ENCODE data around the gene RAI1. TPM values are rescaled to one million over a fixed set of nuclear protein-coding genes. Genes with fewer than 3 reads are reported as not detected.

RAI1 gene
- polyA plus RNA-seq, 3 donors = 30.5 to 43.9 (median 34.7) TPM

- DNase-seq = no peak
Observed at GRCh38 chr17:17824783-17825614, 143.7 kb downstream of the RAI1 start.

- DNase-seq = no peak
Observed at GRCh38 chr17:17826342-17826713, 145.1 kb downstream of the RAI1 start.

DNA sequence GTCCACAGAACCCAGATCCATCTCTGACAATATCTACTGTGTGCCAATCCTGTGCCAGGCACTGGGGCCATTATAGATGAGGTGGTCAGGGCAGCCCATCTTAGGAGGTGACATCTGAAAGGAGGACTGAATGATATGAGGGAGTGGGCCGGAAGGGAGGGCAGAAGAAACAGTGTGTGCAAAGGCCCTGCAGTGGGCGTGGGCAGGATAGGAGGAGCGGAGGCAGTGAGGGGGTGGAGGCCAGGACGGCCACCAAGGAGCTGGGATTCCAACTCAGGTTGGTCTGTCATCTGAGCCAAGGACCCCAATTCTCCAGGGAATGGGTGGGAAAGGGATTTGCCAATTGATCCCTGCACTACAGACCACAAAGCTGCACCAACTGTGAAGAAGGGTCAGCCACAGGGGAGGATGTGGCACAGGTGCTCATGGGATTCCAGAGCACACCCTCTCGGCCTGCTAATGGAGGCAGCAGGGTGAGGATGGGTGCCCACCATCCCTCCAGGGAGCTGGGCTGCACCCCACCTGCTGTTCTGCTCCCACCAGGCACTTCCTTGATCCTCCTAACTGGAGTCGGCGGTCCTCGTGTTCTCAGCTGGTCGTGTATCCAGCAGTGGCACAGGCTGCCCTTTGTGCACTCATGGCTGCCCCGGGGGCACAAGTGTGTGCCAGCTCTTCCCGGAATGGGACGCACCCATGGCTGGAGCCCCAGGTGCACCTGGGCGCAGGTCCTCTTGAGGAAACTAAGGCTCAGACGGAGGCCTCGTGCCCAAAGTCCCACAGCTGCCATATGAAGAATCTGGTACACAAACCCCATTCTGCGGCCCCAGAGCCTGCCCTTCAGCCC lies 145.9 kb downstream of the RAI1 start:
- DNase-seq = no peak

DNA sequence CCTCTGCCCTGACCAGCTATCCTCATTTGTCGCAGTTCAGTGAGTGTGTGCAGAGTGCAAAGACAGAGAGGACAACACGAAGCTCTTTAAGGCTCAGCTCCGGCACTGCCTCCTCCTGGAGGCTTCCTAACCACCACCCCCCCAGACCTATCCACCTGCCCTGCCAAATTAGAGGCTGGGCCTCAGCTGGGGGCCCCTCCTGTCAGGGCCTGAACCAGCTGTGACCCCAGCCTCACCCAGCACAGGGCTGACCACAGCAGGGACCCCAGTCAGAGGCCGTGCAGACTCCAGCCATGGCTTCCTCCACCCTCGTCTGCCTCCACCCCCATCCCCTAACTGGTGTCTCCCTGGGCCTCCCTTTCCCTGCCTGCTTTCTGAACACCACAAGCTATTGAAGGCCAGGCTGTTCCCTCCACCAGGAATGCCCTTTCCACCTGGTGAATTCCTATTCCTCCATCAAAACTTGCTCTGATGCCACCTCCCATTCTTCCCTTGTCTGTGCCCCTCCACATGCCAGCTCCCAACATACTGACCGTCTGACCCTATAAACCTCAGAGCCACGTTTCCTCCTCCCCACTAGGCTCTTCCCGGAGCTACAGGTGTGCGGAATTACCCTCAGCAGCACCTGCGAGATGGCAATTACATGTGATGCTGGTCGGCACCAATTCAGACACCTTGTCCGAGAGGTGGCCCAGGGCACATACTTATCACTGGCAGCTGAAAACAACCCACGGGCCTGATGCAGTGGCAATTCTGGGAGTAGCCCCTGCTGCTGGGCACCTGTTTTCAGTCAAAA lies 146.8 kb downstream of the RAI1 start:
- DNase-seq = no peak

GRCh38 chr17:17830269-17830567 lies 149.0 kb downstream of the RAI1 start:
- no peak for DNase-seq

GRCh38 chr17:17830740-17831207 lies 149.5 kb downstream of the RAI1 start:
- DNase-seq = no peak

GRCh38 chr17:17831208-17832031 lies 150.2 kb downstream of the RAI1 start:
- no peak for DNase-seq

- no peak for DNase-seq
Observed at GRCh38 chr17:17832032-17832363, 150.7 kb downstream of the RAI1 start.

DNA sequence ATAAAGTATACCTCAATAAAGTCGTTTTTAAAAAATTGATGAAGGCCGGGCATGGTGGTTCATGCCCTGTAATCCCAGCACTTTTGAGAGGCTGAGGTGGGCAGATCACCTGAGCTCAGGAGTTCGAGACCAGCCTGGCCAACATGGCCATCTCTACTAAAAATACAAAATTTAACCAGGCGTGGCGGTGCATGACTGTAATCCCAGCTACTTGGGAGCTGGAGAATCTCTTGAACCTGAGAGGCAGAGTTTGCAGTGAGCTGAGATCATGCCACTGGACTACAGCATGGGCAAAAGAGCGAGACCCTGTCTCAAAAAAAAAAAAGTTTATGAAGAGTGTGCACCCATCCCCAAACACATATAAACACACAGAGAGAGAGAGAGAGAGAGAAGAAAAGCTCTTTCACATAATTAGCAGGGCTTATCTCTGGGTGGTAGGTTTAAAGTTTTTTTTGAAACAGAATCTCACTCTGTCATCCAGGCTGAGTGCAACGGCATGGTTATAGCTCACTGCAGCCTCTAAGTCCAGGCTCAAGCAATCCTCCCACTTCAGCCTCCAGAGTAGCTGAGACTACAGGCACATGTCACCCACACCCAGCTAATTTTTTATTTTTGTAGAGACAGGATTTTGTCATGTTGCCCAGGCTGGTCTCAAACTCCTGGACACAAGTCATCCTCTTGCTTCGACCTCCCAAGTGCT lies 152.6 kb downstream of the RAI1 start:
- DNase-seq = no peak

DNA sequence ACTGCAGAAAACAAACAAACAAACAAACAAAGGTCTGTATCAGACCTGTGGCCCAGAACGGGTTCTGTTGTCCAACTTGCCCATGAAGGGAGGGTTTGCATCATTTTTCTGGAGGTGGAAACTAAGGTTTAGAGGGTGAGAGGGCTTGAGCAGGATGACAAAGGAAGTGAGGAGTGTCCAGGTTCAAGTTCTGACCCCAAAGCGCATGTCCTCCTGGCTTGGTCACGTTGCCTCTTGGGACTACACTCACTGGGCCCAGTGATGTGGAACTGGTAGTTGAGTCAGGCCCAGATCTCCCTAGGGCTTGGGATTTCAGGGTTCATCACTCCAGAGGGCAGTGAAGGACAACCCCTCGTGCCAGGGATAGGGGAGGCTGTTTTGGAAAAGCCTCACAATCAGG lies 153.7 kb downstream of the RAI1 start:
- no peak for DNase-seq

DNA sequence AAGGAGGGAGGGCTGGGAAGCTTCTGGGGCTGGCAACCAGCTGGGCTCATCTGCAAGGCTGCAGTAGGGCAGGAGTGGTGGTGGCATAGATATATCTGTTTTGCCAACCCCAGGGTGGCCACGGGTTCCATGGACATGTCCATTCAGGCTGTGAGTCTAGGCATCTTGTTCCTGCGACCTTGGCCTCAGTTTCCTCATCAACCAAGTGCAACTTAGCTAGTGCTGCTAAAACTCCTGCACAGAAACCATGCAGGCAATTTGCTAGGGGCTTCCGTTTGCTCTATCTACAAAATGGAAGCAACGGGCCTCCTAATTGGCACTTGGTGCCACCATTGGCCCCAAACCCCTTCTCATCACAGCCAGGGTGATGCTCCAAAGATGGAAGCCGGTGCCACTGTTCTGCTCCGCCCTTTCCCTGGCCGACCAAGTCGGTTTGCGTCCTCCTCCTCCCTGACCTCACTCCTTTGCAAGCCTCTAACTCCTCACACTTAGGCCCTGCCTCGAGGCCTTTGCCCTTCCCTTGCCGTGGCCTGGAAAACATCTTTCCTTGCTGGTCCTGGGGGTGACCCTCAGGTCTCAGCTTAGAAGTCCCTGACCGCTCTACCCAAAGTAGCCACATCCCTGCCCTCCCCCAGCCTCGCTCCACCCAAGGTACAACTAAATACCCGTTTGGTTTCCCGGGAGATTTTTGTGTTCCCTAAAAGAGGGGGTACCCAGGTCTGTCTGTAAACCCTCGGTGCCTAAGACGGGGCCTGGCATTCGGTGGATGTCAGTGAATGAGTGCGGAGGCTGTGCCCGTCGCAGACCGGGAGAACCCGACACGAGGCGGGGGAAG lies 154.4 kb downstream of the RAI1 start:
- DNase-seq = no peak

DNA sequence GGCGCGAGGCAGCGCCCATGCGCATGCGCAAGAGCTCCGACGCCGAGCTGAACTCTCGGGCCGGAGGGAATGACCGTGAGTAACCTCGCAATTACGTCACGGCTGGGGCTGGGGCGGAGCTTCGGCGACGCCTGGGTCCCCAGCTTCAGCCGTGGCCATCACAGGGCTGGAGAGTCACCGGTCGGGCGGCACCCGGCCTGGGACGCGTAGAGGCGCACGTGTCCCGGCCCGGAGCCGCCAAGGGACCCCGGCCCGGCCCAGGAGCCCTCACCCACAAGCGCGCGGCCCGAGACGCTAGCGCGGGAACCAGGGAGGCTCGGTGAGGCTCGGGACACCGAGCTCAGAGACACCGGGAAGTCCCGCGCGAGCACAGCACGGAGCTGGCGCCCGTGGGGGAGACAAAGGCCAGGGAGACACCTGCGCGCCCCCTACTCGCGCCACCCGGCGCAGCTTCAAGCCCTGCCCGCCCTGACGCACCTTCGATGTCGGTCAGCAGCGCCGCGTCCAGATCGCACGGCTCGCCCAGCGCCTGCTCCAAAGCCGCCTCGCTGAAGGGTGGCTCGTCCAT lies 155.1 kb downstream of the RAI1 start:
- peak; percentile 96 for DNase-seq

DNA sequence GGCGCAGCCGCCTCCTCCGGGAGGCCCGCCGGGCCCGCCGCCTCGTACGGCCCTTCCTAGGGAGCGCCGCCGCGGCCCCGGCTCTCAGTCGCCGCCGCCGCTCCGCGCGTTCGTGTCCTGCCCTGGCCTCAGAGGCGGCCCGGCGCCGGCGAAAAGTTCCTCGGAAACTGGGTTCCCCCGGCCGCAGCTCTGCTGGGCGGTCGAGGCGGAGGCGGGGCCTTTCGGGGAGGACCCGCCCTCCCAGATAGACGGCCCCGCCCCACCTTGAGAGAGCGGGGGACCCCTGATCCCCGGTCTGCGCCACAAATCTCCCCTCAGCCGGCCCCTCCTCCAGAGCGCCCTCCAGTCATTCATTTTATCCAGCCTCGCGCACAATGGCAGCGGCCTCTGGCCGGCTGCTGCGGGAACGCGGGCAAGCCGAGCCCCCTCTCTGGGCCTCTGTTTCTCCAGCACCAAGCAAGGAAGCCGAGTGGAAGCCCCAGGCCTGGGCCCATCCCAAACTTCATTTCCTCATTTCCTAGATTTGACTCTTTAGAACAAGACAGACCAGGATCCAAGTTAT lies 155.6 kb downstream of the RAI1 start, which contains the start of gene SREBF1:
SREBF1 (minus strand) TSS at position 169 of the 562 bp plus-strand sequence. CDS start 169 bp downstream, outside the sequence.
- DNase-seq = peak; percentile 57

DNA sequence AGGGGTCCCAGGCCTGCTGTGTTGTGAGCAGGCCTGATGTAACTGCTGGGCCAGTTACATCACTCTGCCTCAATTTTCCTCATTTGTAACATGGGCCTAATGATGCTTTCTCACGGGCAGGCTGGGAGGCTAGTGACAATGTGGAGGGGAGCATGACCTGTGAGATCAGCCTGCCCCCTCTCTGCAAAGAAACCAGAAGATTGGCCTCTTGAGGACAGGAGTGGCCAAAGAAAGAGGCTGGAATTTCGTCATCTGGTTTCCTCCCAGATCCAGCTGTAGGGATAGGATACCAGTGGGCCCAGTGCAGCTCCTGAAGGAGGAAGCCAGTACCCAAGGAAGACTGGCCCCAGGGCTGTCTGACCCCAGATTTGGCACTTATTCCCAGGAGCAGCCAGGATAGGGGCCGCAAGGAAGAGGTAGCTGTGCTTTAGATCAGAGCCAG lies 156.1 kb downstream of the RAI1 start:
- no peak for DNase-seq

GRCh38 chr17:17837966-17838962 lies 157.0 kb downstream of the RAI1 start:
- DNase-seq = peak; percentile 57

DNA sequence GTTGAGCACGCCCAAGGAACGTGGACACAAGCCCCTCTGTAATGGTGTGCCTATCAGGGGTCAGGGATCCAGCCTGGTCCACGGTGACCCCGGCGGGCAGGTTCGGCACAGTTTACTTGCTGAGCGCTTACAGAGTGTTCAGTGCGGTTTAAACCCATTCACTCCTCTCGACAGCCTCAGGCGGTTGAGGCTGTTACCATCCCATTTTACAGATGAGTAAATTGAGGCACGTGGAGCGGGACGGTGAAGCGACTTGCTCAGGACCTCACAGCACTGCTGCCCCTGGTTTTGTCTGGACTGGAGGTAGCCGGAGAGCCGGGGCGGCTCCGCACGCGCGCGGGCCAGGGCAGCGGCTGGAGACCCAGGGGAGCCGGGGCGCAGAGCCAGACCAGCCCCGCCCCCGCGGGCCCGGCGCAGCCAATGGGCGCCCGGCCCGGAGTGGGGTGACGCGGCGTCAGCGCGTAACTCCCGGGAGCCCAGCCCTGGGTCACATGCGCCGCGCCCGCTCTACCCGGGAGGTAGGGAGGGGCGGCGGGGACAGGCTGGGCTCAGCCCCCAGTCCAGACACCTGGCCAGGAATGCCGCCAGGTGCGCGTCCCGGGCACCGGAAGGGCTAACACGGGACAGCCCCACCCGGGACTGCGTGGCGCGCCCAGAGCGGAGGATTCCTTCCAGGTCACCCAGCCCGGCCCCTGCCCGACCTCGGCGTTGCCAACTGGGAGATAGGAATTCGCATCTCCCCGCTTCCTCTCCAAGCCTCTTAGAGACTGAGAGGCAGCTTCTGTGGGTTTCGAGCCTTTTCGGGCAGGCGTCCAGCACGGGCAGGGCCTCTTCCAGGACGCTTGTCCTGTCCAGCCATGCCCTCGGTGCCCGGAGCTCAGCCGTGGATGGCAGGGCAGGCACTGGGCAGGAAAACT lies 158.8 kb downstream of the RAI1 start:
- peak; percentile 74 for DNase-seq
